ENCODE results near the gene SELENOO. TPM values are rescaled to one million over a fixed set of nuclear protein-coding genes. Genes with fewer than 3 reads are reported as not detected.

SELENOO gene
- total and polyA plus RNA-seq, 2 of the 13 experiments (the other 11 are each of a cell fraction or from before 2014, with no cell fraction given): 14.4 to 19.0 TPM

DNA sequence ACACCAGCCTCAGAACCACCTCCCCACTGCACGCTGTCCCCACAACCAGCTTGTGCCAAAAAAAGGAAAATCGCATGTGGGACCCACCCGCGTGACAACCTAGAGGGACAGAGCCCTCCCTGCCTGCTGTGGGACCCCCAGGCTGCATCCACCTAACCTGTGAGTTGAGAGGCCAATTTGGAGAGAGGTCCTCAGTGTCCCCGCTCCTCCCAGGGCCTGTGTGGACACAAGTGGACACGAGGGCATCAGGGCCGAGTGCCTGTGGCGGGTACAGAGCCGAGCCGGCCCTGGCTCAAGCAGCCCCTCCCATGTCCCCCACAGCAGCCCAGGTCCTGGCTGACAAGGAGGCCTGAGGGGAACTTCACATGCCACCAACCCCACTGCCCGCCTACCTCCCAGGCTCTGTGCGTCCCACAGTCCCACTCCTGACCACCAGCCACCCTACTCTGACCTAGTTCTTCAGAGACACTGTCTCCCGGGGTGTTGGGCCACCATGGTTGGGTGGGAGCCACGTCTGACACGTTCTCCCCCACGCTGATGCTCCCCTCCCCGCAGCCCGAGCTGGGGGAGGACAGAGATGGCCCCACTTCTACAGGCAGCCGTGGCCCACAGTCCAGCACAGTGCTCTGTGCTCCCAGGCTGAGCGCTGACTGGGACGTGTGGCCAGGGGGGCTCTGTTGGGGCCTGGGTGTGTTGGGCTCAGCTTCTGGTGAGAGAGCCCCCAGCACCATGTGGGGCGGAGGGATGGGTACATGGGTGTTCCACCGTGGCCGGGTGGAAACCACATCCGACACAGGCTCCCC lies 19.2 kb downstream of the SELENOO start (continued):
- 0 out of 2 replicates have a peak, but pooled peaks have one; percentile 2 for TF ChIP-seq ARID4A (CRISPR knock-in tag; IDR thresholded peaks at IDR 0.05; ENCODE audit: borderline replicate concordance)
- TF ChIP-seq, protein P1, sequence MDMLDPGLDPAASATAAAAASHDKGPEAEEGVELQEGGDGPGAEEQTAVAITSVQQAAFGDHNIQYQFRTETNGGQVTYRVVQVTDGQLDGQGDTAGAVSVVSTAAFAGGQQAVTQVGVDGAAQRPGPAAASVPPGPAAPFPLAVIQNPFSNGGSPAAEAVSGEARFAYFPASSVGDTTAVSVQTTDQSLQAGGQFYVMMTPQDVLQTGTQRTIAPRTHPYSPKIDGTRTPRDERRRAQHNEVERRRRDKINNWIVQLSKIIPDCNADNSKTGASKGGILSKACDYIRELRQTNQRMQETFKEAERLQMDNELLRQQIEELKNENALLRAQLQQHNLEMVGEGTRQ (IDR thresholded peaks at IDR 0.05; ENCODE audit: low read depth, low read length): no peak
- TF ChIP-seq, protein P1 (CRISPR knock-in tag; IDR thresholded peaks at IDR 0.05; ENCODE audit: borderline replicate concordance): no peak
- TF ChIP-seq RBFOX2 (IDR thresholded peaks at IDR 0.05; ENCODE audit: low read depth, low read length): 0 out of 2 replicates have a peak, but pooled peaks have one; percentile 24
- no peak for TF ChIP-seq NCOR1 (IDR thresholded peaks at IDR 0.05; ENCODE audit: borderline replicate concordance, low read length)
- no peak for TF ChIP-seq TMF1 (CRISPR knock-in tag; IDR thresholded peaks at IDR 0.05; ENCODE audit: low read depth)
- TF ChIP-seq ZNF740 (CRISPR knock-in tag; IDR thresholded peaks at IDR 0.05): no peak
- TF ChIP-seq, protein P2, sequence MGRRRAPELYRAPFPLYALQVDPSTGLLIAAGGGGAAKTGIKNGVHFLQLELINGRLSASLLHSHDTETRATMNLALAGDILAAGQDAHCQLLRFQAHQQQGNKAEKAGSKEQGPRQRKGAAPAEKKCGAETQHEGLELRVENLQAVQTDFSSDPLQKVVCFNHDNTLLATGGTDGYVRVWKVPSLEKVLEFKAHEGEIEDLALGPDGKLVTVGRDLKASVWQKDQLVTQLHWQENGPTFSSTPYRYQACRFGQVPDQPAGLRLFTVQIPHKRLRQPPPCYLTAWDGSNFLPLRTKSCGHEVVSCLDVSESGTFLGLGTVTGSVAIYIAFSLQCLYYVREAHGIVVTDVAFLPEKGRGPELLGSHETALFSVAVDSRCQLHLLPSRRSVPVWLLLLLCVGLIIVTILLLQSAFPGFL (CRISPR knock-in tag; IDR thresholded peaks at IDR 0.05): no peak
- peak; percentile 12 for TF ChIP-seq AGO2 (optimal IDR thresholded peaks at IDR 0.05; ENCODE audit: low read depth, low read length)
- TF ChIP-seq, protein P3, sequence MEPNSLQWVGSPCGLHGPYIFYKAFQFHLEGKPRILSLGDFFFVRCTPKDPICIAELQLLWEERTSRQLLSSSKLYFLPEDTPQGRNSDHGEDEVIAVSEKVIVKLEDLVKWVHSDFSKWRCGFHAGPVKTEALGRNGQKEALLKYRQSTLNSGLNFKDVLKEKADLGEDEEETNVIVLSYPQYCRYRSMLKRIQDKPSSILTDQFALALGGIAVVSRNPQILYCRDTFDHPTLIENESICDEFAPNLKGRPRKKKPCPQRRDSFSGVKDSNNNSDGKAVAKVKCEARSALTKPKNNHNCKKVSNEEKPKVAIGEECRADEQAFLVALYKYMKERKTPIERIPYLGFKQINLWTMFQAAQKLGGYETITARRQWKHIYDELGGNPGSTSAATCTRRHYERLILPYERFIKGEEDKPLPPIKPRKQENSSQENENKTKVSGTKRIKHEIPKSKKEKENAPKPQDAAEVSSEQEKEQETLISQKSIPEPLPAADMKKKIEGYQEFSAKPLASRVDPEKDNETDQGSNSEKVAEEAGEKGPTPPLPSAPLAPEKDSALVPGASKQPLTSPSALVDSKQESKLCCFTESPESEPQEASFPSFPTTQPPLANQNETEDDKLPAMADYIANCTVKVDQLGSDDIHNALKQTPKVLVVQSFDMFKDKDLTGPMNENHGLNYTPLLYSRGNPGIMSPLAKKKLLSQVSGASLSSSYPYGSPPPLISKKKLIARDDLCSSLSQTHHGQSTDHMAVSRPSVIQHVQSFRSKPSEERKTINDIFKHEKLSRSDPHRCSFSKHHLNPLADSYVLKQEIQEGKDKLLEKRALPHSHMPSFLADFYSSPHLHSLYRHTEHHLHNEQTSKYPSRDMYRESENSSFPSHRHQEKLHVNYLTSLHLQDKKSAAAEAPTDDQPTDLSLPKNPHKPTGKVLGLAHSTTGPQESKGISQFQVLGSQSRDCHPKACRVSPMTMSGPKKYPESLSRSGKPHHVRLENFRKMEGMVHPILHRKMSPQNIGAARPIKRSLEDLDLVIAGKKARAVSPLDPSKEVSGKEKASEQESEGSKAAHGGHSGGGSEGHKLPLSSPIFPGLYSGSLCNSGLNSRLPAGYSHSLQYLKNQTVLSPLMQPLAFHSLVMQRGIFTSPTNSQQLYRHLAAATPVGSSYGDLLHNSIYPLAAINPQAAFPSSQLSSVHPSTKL (CRISPR knock-in tag; IDR thresholded peaks at IDR 0.05): no peak
- no peak for TF ChIP-seq ZBTB39 (CRISPR knock-in tag; IDR thresholded peaks at IDR 0.05)

All from HepG2 (cell line).